Brain microvascular endothelial cell (primary cell): Measurements from ENCODE around the gene OTOG.

Experiments
- DNase-seq: peaks from one replicate; pipeline ENCODE4 v3.0.0-alpha.2; 2020
- H3K27ac ChIP-seq: fragments of 250-450 bp; sonication (Bioruptor Pico); 2 replicates; pipeline ENCODE4 v1.5.1; 2020; ENCODE audit warnings: mild to moderate bottlenecking, moderate library complexity
- H3K27me3 ChIP-seq: fragments of 250-450 bp; sonication (Bioruptor Pico); replicated peaks from 2 replicates; pipeline ENCODE4 v1.5.1; 2020; ENCODE audit warnings: mild to moderate bottlenecking
- H3K36me3 ChIP-seq: fragments of 250-450 bp; sonication (Bioruptor Pico); replicated peaks from 2 replicates; pipeline ENCODE4 v1.5.1; 2020; ENCODE audit warnings: mild to moderate bottlenecking
- H3K4me3 ChIP-seq: 2 replicates; pipeline ENCODE4 v1.5.1; 2011; ENCODE audit warnings: low read depth, mild to moderate bottlenecking, control low read depth, low read length, moderate library complexity
- CTCF ChIP-seq: IDR thresholded peaks from 2 replicates; pipeline ENCODE4 v1.5.1; 2011; ENCODE audit warnings: low read depth, mild to moderate bottlenecking, moderate library complexity, low read length, control low read depth, inconsistent platforms; ENCODE audit errors: missing control alignments
- in situ Hi-C: cut with HindIII; loops from 2 replicates; pipeline ENCODE4 v1.10.0; 2017; ENCODE audit warnings: low sequenced_read_pairs, low pct_ligation_motif_present

The OTOG gene

DNA sequence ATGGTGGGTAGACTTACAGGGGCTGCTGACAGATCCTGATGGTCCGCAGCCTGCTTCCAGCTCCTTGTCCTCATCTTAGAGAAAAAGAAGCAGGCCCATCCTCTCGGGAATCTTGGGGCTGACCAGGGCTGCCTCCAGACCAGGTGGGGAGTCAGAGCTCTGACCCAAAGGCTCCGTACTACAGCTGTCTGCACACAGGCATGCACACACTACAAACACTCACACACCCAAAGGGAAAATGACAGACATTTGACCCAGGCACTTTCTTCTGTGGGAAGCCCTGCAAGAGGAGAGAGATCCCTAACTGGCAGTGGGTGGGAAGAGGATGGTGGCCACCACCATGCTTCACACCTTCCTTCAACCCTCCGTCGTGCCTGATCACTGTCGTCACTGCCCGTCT lies 125.4 kb downstream of the OTOG start:
- no peak overlapping the region for H3K4me3 ChIP-seq
- no peak for DNase-seq
- no peaks in the 10 kb centered on the region for H3K36me3 ChIP-seq
- TF ChIP-seq CTCF = no peak
- no peaks in the 10 kb centered on the region for H3K27me3 ChIP-seq
- H3K27ac ChIP-seq = no peak overlapping the region
- in situ Hi-C loops = no loop called here

- Histone ChIP-seq H3K27me3 (no peaks in the 10 kb centered on the region), H3K4me3 (no peak overlapping the region), H3K36me3 (no peaks in the 10 kb centered on the region), H3K27ac (no peak overlapping the region)
- DNase-seq = peak; percentile 22
- no peak for TF ChIP-seq CTCF
- in situ Hi-C loops = no loop called here
Observed at GRCh38 chr11:17673951-17674350, 126.9 kb downstream of the OTOG start.

GRCh38 chr11:17682848-17683247 lies 135.8 kb downstream of the OTOG start:
- no peaks in the 10 kb centered on the region for H3K27me3 ChIP-seq
- in situ Hi-C loops = no loop called here

GRCh38 chr11:17683377-17684161 lies 136.5 kb downstream of the OTOG start:
- Histone ChIP-seq H3K4me3 (no peak overlapping the region), H3K27ac (no peak overlapping the region), H3K36me3 (no peaks in the 10 kb centered on the region), H3K27me3 (no peaks in the 10 kb centered on the region)
- TF ChIP-seq CTCF = no peak
- peak; percentile 74 for DNase-seq
- in situ Hi-C loops = no loop called here

More at GRCh38 chr11:17682848-17683247, 135.8 kb downstream of the OTOG start:
- Histone ChIP-seq H3K4me3 (no peak overlapping the region), H3K27ac (no peak overlapping the region), H3K36me3 (no peaks in the 10 kb centered on the region)
- no peak for TF ChIP-seq CTCF
- no peak for DNase-seq

GRCh38 chr11:17684550-17684949 lies 137.5 kb downstream of the OTOG start:
- no peaks in the 10 kb centered on the region for H3K27me3 ChIP-seq
- in situ Hi-C loops = no loop called here
- H3K36me3 ChIP-seq = no peaks in the 10 kb centered on the region
- H3K4me3 ChIP-seq = no peak overlapping the region
- no peak for DNase-seq
- no peak overlapping the region for H3K27ac ChIP-seq
- TF ChIP-seq CTCF = no peak
